Hematopoietic multipotent progenitor cell treated with erythropoietin and hydrocortisone succinate and interleukin-3 and kit ligand, for 15 days (in vitro differentiated cells): ENCODE data around the gene PLXNA1.

Experiments
- DNase-seq: peaks from one replicate; pipeline ENCODE4 v3.0.0-alpha.2; 2015; ENCODE audit warnings: low spot score

Gene PLXNA1

DNA sequence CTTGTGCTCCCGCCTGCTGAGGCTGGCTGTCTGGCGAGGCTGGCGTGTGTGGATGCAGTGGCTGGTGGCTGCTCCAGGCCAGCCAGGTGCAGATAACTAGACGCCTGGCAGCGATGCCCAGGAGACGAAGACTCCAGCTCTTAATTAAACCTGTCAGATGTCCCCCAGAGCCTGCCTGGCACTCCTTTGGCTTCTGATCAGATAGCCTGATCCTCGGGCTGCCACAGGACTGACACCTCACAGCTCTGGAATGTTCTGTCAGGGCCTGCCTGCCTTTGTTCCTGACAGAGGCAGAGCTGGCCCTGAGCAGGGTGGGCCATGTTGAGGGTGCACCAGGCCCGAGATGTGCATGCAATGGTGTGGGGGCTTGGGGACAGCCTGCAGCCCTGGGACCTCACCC lies 36.5 kb downstream of the PLXNA1 start:
- DNase-seq: no peak

DNA sequence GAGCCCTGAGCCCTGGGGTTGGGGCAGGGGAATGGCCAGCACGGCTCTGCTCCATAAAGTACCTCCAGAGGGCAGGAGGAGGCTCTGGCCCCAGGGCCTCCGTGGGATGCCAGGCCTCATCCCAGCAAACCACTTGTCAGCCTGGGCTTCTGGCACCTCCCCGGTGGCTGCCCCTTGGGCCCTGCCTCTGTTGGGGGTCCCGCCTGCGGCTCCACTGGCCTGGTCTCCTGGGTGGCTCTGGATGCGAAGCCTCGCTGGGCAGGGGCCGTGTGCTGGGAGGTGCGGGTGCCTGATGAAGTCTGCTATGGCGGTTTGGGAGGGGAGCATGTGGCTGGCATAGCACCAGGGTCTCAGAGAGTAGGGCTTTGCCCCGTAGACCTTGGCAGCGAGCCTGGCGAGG lies 37.6 kb downstream of the PLXNA1 start:
- no peak for DNase-seq

DNA sequence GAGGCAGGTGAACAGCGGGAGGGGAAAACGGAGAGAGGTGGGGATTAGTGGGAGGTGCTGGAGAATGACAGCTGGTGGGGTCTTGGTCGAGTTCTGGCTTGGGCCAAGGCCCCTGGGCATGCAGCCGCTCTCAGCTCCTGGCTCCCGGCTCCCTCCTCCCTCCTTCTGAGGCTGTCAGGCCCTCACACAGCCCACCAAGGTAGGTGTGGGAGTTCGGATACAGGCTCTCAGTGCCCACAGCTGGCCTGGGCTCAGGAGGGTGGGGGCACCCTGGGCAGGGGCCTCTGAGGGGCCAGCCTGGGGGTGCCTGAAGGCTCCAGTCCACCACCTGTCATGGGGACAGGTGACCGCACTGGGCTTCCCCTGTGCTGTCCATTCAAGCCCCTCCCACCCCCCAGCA lies 39.9 kb downstream of the PLXNA1 start:
- no peak for DNase-seq

DNA sequence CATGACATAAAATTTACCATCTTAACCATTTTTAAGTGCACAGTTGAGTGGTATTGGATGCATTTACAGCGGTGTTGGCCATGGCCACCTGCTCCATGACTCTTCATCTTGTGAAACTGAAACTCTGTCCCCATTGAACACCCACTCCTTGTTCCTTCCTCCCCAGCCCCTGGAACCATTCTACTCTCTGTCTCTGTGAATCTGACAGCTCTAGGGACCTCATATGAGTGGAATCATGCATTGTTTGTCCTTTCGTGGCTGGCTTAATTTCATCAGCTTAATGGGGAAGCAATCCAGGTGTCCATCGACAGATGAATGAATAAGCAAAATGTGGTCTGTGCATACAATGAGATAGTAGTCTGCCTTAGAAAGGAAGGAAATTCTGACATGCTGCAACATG lies 42.5 kb downstream of the PLXNA1 start:
- DNase-seq: no peak

DNA sequence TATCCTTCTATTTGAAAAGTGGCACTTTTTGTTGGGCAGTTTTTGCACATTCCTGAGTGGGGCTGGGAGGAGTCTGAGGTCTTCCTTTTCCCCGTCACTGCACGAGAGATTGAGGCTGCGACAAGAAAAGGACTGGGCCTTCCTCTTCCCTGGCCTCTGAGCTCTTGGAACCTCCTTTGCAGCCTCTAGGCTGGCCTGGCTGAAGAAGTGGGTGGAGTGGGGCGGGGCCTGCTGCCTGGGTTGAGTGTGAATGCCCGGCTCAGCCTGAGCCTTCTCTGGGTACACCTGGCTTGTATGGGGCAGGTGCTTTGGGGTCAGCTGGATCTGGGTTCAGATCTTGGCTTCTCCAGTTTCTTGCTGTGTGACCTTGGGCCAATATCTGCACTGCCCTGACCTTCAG lies 43.1 kb downstream of the PLXNA1 start:
- DNase-seq: no peak

DNA sequence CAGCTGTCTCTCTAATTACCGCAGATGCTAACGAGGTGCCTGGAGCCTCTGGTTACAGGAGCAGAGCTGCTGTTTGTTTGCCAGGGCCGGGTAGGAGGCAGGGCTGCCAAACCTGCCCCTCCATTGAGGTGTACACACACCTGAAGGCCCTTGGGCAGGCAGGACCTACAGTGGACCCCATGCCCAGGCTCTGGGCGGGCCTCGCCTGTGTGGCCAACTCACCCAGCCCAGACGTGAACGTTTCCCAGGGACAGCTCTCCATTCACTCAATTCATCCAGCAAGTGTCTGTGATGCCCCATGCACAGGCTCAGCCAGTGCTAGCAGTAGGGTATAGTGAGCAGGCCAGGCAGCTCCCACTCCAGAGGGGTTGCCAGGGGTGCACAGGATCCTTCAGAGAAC lies 43.7 kb downstream of the PLXNA1 start:
- no peak for DNase-seq

DNA sequence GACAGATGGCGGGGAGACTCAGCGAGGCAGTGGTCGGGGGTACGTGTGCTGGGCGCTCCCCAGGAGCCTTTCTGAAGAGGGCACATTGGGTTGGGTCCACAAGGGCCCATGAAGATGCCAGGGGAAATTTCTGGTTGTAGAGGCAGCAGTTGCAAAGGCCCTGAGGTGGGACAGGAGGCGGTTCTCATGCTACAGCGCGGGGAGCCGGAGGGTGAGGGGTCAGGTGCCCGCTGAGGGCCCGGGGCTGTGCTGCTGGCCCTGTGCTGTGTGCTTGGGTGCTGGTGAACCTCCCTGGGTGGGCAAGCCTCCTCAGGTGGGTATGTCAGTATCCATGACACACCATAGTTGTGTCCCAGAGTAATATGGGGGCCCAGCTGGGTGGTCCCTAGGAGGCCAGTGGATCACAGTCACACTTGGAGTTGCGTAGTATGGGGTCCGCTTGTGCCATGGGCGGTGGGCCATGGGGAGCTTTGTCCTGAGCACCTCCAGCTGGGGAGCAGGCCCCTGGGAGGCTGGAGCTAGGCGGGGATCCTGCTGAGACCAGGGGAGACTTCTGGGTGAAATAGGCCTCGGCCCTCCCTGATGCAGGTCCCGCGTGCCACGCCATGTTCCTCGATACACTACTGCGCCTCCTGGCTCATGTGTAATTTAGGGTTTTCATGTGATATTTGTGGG lies 44.3 kb downstream of the PLXNA1 start:
- no peak for DNase-seq

DNA sequence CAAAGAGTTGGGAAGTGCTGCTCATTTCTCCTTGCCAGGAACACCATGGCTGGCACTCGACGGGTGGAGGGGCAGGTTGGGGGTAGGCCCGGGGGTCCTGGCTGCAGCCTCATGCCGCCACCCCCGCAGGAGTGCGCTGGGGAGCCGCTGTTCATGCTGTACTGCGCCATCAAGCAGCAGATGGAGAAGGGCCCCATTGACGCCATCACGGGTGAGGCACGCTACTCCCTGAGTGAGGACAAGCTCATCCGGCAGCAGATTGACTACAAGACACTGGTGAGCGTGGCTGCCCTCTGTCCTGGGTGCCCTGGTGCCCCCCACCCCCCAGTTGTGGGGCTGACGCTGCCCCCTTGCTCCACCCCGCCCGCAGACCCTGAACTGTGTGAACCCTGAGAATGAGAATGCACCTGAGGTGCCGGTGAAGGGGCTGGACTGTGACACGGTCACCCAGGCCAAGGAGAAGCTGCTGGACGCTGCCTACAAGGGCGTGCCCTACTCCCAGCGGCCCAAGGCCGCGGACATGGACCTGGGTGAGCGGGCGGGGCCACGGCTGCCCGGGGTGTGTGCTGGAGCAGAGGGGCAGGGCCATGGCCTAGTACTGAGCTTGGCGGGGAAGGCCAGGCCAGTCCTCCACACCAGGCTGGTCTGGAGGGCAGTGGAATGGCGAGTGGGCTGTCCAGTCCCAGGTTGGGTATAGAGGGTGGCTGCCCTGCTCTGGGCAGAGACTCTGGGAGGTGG lies 45.1 kb downstream of the PLXNA1 start:
- DNase-seq: no peak

DNA sequence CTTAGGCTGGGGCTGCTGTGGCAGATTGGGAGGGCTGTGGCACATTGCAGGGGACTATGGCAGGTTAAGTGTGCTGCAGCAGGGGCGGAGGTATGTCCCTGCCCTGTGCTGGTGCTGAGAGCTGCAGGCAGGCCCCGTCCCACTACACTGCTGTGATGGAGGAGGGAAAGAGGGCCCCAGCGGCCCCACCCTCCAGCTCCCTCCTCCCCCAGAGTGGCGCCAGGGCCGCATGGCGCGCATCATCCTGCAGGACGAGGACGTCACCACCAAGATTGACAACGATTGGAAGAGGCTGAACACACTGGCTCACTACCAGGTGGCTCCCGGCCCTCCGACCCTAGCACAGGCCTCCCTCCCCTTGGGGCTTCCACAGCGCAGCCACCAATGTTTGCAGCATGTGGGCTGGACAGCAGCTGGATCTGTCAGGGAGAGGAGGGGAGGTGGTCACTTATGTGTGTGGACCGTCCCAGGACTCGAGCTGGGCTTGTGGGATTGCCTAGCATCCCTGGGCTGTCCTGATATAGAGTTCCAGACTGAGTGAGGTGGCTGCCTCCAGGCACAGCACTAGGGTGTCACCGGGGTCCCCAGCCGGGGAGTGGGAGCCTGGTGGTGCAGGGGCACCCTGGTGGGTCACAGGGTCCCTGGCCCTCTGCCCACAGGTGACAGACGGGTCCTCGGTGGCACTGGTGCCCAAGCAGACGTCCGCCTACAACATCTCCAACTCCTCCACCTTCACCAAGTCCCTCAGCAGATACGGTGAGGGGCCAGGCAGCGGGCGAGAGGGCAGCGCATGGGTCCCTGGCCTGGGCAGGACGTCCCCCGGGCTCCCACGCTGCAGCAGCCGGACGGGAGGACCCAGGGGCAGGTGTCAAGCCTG lies 46.1 kb downstream of the PLXNA1 start:
- no peak for DNase-seq

DNA sequence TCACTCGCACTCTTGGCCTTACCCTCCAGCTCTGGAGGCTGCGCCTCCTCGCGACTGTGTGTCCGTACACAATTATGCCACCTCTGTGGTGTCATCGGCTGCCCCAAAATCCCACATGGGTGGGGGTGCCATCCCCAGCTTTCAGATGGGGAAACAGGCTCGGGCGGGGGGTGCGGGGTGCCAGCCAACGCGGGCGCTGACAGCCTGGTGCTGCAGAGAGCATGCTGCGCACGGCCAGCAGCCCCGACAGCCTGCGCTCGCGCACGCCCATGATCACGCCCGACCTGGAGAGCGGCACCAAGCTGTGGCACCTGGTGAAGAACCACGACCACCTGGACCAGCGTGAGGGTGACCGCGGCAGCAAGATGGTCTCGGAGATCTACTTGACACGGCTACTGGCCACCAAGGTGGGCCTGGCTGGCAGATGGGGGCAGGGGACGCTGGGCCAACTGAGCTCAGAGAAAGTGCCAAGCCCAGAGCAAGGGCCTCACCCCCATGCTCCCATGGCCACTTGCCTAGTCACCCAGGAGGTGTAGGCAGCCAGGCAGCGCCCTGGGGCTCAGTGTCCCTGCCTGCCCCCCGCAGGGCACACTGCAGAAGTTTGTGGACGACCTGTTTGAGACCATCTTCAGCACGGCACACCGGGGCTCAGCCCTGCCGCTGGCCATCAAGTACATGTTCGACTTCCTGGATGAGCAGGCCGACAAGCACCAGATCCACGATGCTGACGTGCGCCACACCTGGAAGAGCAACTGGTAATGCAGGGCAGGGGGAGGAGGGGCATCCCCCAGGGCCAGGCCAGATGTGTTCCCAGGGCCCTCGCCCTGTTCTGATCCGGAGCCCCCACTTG lies 47.0 kb downstream of the PLXNA1 start:
- DNase-seq: no peak

DNA sequence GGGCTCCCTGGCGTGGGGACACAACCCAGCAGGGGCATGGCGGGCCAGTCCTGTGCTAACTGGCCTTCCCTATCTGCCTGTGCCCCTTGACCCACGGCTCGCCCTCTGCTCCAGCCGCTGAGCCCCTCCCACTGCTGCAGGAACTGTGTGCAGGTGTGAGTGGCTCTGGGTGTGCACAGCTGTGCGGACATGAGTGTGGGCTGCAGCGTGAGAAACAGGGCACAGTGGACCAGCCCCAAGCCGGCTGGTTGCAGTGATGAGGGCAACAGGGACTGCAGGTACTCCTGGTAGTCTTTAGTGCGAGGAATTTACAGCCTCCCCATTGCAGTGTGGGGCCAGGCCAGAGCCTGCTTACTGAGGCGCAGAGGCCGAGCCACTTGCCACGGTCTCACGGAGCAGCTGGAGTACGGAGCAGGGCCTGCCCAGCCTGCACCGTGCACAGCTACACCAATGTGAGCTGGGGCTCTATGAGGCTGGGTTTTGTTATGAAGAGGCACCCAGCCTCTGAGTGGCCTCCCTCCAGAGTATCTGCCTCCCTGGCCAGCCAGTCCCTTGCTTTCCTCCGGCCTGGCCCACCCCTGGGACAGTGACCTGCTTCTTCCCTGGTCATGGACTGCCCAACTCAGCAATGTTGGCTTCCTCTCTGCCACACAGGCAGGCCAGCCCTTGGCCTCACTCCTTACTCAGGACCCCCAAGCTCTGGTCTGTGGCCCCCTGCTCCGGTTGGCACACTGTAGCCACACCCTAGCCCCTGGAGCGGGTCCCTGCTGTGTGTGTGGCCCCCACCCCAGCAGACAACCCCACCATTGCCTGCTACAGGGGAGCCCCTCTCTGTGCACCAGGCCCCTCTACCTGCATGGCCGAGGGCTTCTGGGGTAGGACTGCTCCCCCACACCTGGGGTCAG lies 47.8 kb downstream of the PLXNA1 start:
- DNase-seq: no peak

DNA sequence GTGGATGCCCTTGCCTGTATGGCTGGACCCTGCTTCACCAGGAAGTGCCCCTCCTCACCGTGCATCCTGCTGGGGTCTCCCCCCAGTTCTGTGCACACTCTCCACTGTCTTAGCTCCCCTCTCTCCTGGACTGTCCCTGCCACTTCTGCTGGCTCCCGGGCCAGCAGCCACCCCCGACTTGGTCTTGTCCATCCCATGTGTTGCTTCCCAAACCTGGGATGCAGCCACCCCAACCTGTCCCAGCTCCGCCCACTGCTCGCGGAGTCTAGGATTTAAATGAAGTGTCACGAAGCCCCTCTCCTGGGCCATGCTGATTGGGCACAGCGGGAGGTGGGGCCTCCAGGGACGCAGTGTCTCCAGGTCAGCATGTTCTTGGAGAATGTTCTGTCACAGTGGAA lies 48.5 kb downstream of the PLXNA1 start:
- DNase-seq: no peak

DNA sequence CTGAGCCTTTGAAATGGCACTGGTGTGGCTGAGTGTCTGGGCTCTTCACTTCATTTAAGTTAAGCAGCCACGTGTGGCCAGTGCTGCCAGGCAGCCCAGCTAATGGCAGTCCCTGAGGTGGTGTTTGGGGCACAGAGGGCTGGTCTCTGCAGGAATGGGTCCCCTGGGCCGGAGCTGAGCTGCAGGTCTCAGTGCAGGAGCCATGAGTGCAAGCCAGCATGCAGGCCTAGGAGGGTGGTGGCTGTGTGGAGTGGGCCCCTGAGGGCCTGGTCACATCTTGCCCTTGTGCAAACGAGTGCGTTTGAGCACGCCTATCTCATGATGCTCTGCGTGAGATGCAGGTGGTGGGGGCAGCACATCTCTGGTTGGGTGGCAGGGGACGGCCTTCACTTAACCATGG lies 48.9 kb downstream of the PLXNA1 start:
- no peak for DNase-seq

DNA sequence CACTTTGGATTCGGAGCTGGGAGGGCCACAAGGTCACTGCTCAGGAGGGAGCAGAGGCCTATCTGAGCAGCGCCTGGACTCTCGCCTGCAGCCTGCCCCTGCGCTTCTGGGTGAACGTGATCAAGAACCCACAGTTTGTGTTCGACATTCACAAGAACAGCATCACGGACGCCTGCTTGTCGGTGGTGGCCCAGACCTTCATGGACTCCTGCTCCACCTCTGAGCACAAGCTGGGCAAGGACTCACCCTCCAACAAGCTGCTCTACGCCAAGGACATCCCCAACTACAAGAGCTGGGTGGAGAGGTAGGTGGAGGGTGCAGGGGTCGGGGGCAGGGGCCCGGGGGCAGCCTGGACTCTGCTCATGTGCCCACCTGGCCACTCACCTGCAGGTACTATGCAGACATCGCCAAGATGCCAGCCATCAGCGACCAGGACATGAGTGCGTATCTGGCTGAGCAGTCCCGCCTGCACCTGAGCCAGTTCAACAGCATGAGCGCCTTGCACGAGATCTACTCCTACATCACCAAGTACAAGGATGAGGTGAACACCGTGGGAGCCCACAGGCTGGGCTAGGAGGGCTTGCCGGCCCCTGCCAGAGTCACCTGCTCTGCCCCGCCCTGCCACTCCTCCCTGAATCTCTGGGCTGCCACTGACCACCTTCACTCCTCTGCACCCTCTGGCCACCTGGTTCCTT lies 49.5 kb downstream of the PLXNA1 start:
- DNase-seq: no peak
